Pancreas (tissue), 10 donors: Measurements from ENCODE around the gene GOLGA5. TPM values are rescaled to one million over a fixed set of nuclear protein-coding genes. Genes with fewer than 3 reads are reported as not detected.
"Not testable (repeated sequence)": the region's sequence is repeated elsewhere in the genome, so short reads cannot be mapped to it uniquely, and the experiment has no call there.

ENCODE experiments used
- ATAC-seq, 4 donors: fragments of 200-7000 bp; cut with Tn5 transposase; one replicate each; pipeline versions ENCODE4 v1.8.0 to v1.9.1; 2020; ENCODE audit warnings: mild to moderate bottlenecking in 4 of 4, moderate library complexity in 4 of 4
- DNase-seq, 6 donors: peaks; one replicate each; pipeline ENCODE4 v3.0.0-alpha.2; 2020
- FAIRE-seq: peaks from 2 replicates; lab custom pipeline; 2012; peaks lifted over from hg19 to GRCh38; lab: Jason Lieb, UNC
- H3K27ac ChIP-seq, 4 donors: fragments of 200-600 bp; sonication (generic); 1 replicate in 3 of 4; 2 replicates in 1 of 4; pipeline versions ENCODE4 v1.5.0 to v1.8.0; 2020
- H3K27me3 ChIP-seq, 4 donors: fragments of 200-600 bp; one replicate each; pipeline ENCODE4 v1.8.0; 2021
- H3K36me3 ChIP-seq, 3 donors: fragments of 200-600 bp; sonication (generic) in 1 of 3; one replicate each; pipeline versions ENCODE4 v1.5.0 to v1.8.0; 2020 to 2021
- H3K4me1 ChIP-seq, 3 donors: fragments of 200-600 bp; one replicate each; pipeline ENCODE4 v1.8.0; 2021
- H3K4me3 ChIP-seq, 4 donors: fragments of 200-600 bp; sonication (generic) in 2 of 4; one replicate each; pipeline versions ENCODE4 v1.5.0 to v1.8.0; 2020 to 2021
- H3K9me3 ChIP-seq, 4 donors: fragments of 200-600 bp; one replicate each; pipeline ENCODE4 v1.8.0; 2021
- WGBS, 2 donors: extraction: QIAGEN DNeasy Blood & Tissue Kit; methylation state at CpG; one replicate each; pipeline ENCODE4 v1.1.7; 2013; 5-methylcytosine and 5-hydroxymethylcytosine counted together
- intact Hi-C, 3 donors: fragments of 100-400 bp; cut with DNase I; formaldehyde crosslinking; loops; one replicate each; pipeline versions ENCODE4 v1.11.1 to v1.14.2; 2022
- polyA plus RNA-seq, 2 donors: library from polyadenylated mRNA; stranded (reverse); fragments of 200-250 nt; gene quantifications; one replicate each; pipeline ENCODE4 v1.2.3, GENCODE V29; 2013
- total RNA-seq, 6 donors: library from RNA; stranded (reverse); fragmentation: NEBNext Ultra II Directional in 4 of 6; extraction: Animal tissue kit (Norgen Biotek cat#: 25700) in 4 of 6; gene quantifications; one replicate each; pipeline versions ENCODE4 v1.2.1 to v1.2.4, GENCODE V29; 2021 to 2023
- TF ChIP-seq, protein P1 (sequence below), 4 donors: fragments of 200-600 bp; sonication (generic) in 3 of 4; IDR thresholded peaks; one replicate each; pipeline versions ENCODE4 v1.5.0 to v1.8.0; 2021; ENCODE audit warnings: antibody characterized with exemption in 4 of 4
- donor health status: healthy with polysubstance abuse.
- donor health status: DM: no; HTN: no; CAD: no; lungs with moderate emphysema.
- donor health status: DM: no; HTN: no; CAD: no.
- donor health status: control.
- donor health status: control.
- donor health status: Bipolar disorder and iron deficiency.
- donor health status: DM: yes; HTN: yes; CAD: no.
- donor health status: DM: no; HTN: no; CAD: no.
- donor health status: DM: no; HTN: no; CAD: no.
- donor health status: DM: yes; HTN: yes; CAD: no.

Gene GOLGA5
- total and polyA plus RNA-seq, 8 donors: 12.8 to 22.6 (median 18.6) TPM

DNA sequence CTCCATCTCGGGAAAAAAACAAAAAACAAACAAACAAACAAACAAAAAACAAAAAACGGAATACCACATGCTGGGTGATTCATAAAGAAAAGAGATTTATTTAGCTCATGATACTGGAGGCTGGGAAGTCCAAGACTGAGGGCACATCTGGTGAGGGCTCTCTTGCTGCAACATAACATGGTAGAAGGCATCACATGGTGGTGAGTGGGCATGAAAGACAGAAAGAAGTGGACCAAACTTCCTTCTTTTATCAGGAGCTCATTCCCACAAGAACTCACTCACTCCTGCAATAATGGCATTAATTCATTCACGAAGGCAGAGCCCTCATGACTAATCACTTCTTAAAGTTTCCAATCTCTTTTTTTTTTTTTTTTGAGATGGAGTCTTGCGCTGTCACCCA, 37.7 kb upstream of the GOLGA5 start:
- ATAC-seq: no peak
- no peaks in the 10 kb centered on the region for H3K9me3 ChIP-seq
- DNase-seq: no peak
- H3K4me3 ChIP-seq: no peak overlapping the region
- H3K36me3 ChIP-seq: no peaks in the 10 kb centered on the region
- FAIRE-seq: no peak
- WGBS, 2 donors: 73 to 79% methylated on average over 4 of the region's 4 CpGs
- H3K27me3 ChIP-seq: no peaks in the 10 kb centered on the region
- no peaks in the 10 kb centered on the region for H3K4me1 ChIP-seq
- TF ChIP-seq, protein P1, sequence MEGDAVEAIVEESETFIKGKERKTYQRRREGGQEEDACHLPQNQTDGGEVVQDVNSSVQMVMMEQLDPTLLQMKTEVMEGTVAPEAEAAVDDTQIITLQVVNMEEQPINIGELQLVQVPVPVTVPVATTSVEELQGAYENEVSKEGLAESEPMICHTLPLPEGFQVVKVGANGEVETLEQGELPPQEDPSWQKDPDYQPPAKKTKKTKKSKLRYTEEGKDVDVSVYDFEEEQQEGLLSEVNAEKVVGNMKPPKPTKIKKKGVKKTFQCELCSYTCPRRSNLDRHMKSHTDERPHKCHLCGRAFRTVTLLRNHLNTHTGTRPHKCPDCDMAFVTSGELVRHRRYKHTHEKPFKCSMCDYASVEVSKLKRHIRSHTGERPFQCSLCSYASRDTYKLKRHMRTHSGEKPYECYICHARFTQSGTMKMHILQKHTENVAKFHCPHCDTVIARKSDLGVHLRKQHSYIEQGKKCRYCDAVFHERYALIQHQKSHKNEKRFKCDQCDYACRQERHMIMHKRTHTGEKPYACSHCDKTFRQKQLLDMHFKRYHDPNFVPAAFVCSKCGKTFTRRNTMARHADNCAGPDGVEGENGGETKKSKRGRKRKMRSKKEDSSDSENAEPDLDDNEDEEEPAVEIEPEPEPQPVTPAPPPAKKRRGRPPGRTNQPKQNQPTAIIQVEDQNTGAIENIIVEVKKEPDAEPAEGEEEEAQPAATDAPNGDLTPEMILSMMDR (IDR thresholded peaks at IDR 0.05): no peak
- no peak overlapping the region for H3K27ac ChIP-seq
- intact Hi-C loops: no loop called here

- ATAC-seq: no peak
- Histone ChIP-seq H3K27ac (no peak overlapping the region), H3K9me3 (no peaks in the 10 kb centered on the region), H3K4me1 (no peaks in the 10 kb centered on the region), H3K27me3 (no peaks in the 10 kb centered on the region), H3K4me3 (no peak overlapping the region), H3K36me3 (no peaks in the 10 kb centered on the region)
- TF ChIP-seq, protein P1 (IDR thresholded peaks at IDR 0.05): no peak
- no peak for FAIRE-seq
- WGBS, 2 donors: 54 to 63% methylated on average over 4 of the region's 4 CpGs
- intact Hi-C loops: no loop called here
- no peak for DNase-seq
Observed at GRCh38 chr14:92759300-92759678, 34.8 kb upstream of the GOLGA5 start.

DNA sequence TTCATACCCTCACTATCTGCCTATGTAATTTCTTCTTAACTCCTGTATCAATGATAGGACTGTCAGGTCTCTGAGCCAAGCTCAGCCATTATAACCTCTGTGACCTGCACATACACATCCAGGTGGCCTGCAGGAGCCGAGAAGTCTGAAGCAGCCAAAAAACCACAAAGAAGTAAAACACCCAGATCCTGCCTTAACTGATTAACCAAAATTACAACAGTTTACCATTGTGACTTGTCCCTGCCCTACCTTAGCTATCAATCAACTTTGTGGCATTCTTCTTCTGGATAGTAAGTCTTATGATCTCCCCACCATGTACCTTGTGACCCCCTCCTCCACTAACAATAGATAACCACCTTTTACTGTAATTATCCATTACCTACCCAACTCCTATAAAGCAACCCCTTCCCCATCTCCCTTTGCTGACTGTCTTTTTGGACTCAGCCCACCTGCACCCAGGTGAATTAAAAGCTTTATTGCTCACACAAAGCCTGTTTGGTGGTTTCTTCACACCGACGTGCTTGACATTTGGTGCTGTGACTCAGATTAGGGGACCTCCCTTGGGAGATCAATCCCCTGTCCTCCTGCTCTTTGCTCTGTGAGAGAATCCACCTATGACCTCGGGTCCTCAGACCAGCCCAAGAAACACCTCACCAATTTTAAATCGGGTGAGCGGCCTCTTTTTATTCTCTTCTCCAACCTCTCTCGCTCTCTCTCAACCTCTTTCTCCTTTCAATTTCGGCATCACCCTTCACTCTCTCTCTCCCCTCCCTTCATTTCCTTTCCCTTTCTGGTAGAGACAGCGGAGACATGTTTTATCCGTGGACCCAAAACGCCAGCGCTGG, 34.2 kb upstream of the GOLGA5 start:
- no peak for FAIRE-seq
- Histone ChIP-seq H3K9me3 (no peaks in the 10 kb centered on the region), H3K27ac (no peak overlapping the region), H3K36me3 (no peaks in the 10 kb centered on the region), H3K4me3 (no peak overlapping the region), H3K27me3 (no peaks in the 10 kb centered on the region), H3K4me1 (no peaks in the 10 kb centered on the region)
- DNase-seq: no peak
- TF ChIP-seq, protein P1 (IDR thresholded peaks at IDR 0.05): no peak
- intact Hi-C loops: no loop called here
- ATAC-seq: no peak
- 83 to 86% methylated on average over 12 of the region's 12 CpGs for WGBS, 2 donors

GRCh38 chr14:92760524-92760805, 33.6 kb upstream of the GOLGA5 start:
- Histone ChIP-seq H3K4me1 (no peaks in the 10 kb centered on the region), H3K27me3 (no peaks in the 10 kb centered on the region), H3K27ac (no peak overlapping the region), H3K9me3 (no peaks in the 10 kb centered on the region), H3K36me3 (no peaks in the 10 kb centered on the region), H3K4me3 (no peak overlapping the region)
- TF ChIP-seq, protein P1 (IDR thresholded peaks at IDR 0.05): no peak
- no peak for DNase-seq
- intact Hi-C loops: no loop called here
- no peak for FAIRE-seq
- WGBS, 2 donors: 76 to 85% methylated on average over 7 of the region's 7 CpGs
- ATAC-seq: no peak

- H3K36me3 ChIP-seq, intact Hi-C loops, DNase-seq, H3K27ac ChIP-seq, H3K9me3 ChIP-seq, H3K4me3 ChIP-seq, H3K27me3 ChIP-seq, FAIRE-seq, H3K4me1 ChIP-seq: not testable (repeated sequence)
- WGBS, 2 donors: 49 to 63% methylated on average over 3 of the region's 5 CpGs
- ATAC-seq: peak in 2 of 4 donors; percentile 26 to 40
Observed at GRCh38 chr14:92763666-92764631, 30.2 kb upstream of the GOLGA5 start.

- intact Hi-C loops, H3K4me3 ChIP-seq, DNase-seq, H3K36me3 ChIP-seq, H3K4me1 ChIP-seq, H3K9me3 ChIP-seq, H3K27me3 ChIP-seq: not testable (repeated sequence)
- 56 to 86% methylated on average over 1 of the region's 1 CpG for WGBS, 2 donors
- peak; percentile 66 for FAIRE-seq
- ATAC-seq: peak; percentile 46 to 80 (median 69)
- H3K27ac ChIP-seq: peak overlapping the region in 1 of 4 donors; percentile 25
Observed at GRCh38 chr14:92768236-92768635, 25.9 kb upstream of the GOLGA5 start.
